ENCODE results near the gene PRDM12.

Gene PRDM12

GRCh38 chr9:130627051-130627450, 37.3 kb upstream of the PRDM12 start:
- no peak overlapping the region for H3K4me3 ChIP-seq (ENCODE audit: low read depth, low read length)
- no peak for DNase-seq (ENCODE audit: low read depth)
- TF ChIP-seq, protein P1, sequence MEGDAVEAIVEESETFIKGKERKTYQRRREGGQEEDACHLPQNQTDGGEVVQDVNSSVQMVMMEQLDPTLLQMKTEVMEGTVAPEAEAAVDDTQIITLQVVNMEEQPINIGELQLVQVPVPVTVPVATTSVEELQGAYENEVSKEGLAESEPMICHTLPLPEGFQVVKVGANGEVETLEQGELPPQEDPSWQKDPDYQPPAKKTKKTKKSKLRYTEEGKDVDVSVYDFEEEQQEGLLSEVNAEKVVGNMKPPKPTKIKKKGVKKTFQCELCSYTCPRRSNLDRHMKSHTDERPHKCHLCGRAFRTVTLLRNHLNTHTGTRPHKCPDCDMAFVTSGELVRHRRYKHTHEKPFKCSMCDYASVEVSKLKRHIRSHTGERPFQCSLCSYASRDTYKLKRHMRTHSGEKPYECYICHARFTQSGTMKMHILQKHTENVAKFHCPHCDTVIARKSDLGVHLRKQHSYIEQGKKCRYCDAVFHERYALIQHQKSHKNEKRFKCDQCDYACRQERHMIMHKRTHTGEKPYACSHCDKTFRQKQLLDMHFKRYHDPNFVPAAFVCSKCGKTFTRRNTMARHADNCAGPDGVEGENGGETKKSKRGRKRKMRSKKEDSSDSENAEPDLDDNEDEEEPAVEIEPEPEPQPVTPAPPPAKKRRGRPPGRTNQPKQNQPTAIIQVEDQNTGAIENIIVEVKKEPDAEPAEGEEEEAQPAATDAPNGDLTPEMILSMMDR (IDR thresholded peaks at IDR 0.05; ENCODE audit: low read depth, low read length), result no peak
- TF ChIP-seq POLR2A (IDR thresholded peaks at IDR 0.05; ENCODE audit: extremely low read depth, insufficient read length), result no peak
- no peak for TF ChIP-seq MAX (IDR thresholded peaks at IDR 0.05; ENCODE audit: low read depth, low read length)
- TF ChIP-seq MYC (IDR thresholded peaks at IDR 0.05; ENCODE audit: low read depth, low read length), result no peak

- DNase-seq (ENCODE audit: low read depth), result no peak
- no peak for TF ChIP-seq POLR2A (IDR thresholded peaks at IDR 0.05; ENCODE audit: extremely low read depth, insufficient read length)
- no peak for TF ChIP-seq MAX (IDR thresholded peaks at IDR 0.05; ENCODE audit: low read depth, low read length)
- TF ChIP-seq, protein P1 (IDR thresholded peaks at IDR 0.05; ENCODE audit: low read depth, low read length), result no peak
- no peak for TF ChIP-seq MYC (IDR thresholded peaks at IDR 0.05; ENCODE audit: low read depth, low read length)
- no peak overlapping the region for H3K4me3 ChIP-seq (ENCODE audit: low read depth, low read length)
These were observed 36.2 kb upstream of the PRDM12 start for GRCh38 chr9:130627896-130628792.

- H3K4me3 ChIP-seq (ENCODE audit: low read depth, low read length), result no peak overlapping the region
- DNase-seq (ENCODE audit: low read depth), result no peak
- no peak for TF ChIP-seq POLR2A (IDR thresholded peaks at IDR 0.05; ENCODE audit: extremely low read depth, insufficient read length)
- TF ChIP-seq, protein P1 (IDR thresholded peaks at IDR 0.05; ENCODE audit: low read depth, low read length), result no peak
- no peak for TF ChIP-seq MYC (IDR thresholded peaks at IDR 0.05; ENCODE audit: low read depth, low read length)
- TF ChIP-seq MAX (IDR thresholded peaks at IDR 0.05; ENCODE audit: low read depth, low read length), result no peak
These were observed 34.8 kb upstream of the PRDM12 start for GRCh38 chr9:130629443-130630070.

GRCh38 chr9:130630071-130630450, 34.3 kb upstream of the PRDM12 start:
- TF ChIP-seq MYC (IDR thresholded peaks at IDR 0.05; ENCODE audit: low read depth, low read length), result no peak
- DNase-seq (ENCODE audit: low read depth), result no peak
- no peak overlapping the region for H3K4me3 ChIP-seq (ENCODE audit: low read depth, low read length)

GRCh38 chr9:130630506-130631330, 33.7 kb upstream of the PRDM12 start:
- no peak overlapping the region for H3K4me3 ChIP-seq (ENCODE audit: low read depth, low read length)
- TF ChIP-seq MAX (IDR thresholded peaks at IDR 0.05; ENCODE audit: low read depth, low read length) (no peak), MYC (IDR thresholded peaks at IDR 0.05; ENCODE audit: low read depth, low read length) (no peak)
- TF ChIP-seq, protein P1 (IDR thresholded peaks at IDR 0.05; ENCODE audit: low read depth, low read length), result no peak
- no peak for DNase-seq (ENCODE audit: low read depth)

All from NB4 (cell line).